ENCODE data around the gene ACBD5. TPM values are rescaled to one million over a fixed set of nuclear protein-coding genes. Genes with fewer than 3 reads are reported as not detected.
A peak's percentile ranks its signal among the peaks of the same experiment; 100 is the strongest.

Gene ACBD5
- total RNA-seq, 1 donor from 2014 or later: 8.7 TPM

- Histone ChIP-seq H3K27me3 (no peaks in the 10 kb centered on the region), H3K4me1 (peaks cover 3 to 18% of the 10 kb centered on the region in 2 donors), H3K4me3 (peak overlapping the region; percentile 78 to 90), H3K9me3 (no peaks in the 10 kb centered on the region), H3K36me3 (no peaks in the 10 kb centered on the region), H3K27ac (peak overlapping the region; percentile 98 to 100)
- intact Hi-C loops (cut with DNase I): loop anchor here (1.0 to 5.0 kb wide), 3 partner anchors 37 to 293 kb away; partner anchors contain the start of genes ABI1 and ANKRD26
- no peak for TF ChIP-seq CTCF (IDR thresholded peaks at IDR 0.05)
- no peak for DNase-seq (ENCODE audit: low spot score in 2 of 2)
Measured at GRCh38 chr10:27153845-27154193, 86.8 kb downstream of the ACBD5 start.

GRCh38 chr10:27153329-27153728 is 87.3 kb downstream of the ACBD5 start:
- peaks cover 3 to 18% of the 10 kb centered on the region in 2 donors for H3K4me1 ChIP-seq
- TF ChIP-seq CTCF (IDR thresholded peaks at IDR 0.05): no peak
- peak overlapping the region; percentile 98 to 100 for H3K27ac ChIP-seq
- no peaks in the 10 kb centered on the region for H3K27me3 ChIP-seq
- intact Hi-C loops (cut with DNase I): loop anchor here (5.0 kb wide), 1 partner anchor 36 kb away; no protein-coding TSS in a partner anchor
- peak overlapping the region; percentile 78 to 90 for H3K4me3 ChIP-seq
- DNase-seq (ENCODE audit: low spot score in 2 of 2): no peak
- no peaks in the 10 kb centered on the region for H3K9me3 ChIP-seq
- H3K36me3 ChIP-seq: peaks cover 0 to 4% of the 10 kb centered on the region in 2 donors

GRCh38 chr10:27152687-27153086 is 87.9 kb downstream of the ACBD5 start:
- H3K4me3 ChIP-seq: peak overlapping the region; percentile 78 to 90
- no peaks in the 10 kb centered on the region for H3K9me3 ChIP-seq
- H3K27me3 ChIP-seq: no peaks in the 10 kb centered on the region
- intact Hi-C loops (cut with DNase I): loop anchor here (5.0 kb wide), 1 partner anchor 35 kb away; no protein-coding TSS in a partner anchor
- peaks cover 3 to 18% of the 10 kb centered on the region in 2 donors for H3K4me1 ChIP-seq
- DNase-seq (ENCODE audit: low spot score in 2 of 2): no peak
- TF ChIP-seq CTCF (IDR thresholded peaks at IDR 0.05): no peak
- no peak overlapping the region for H3K27ac ChIP-seq
- peaks cover 3 to 10% of the 10 kb centered on the region in 2 donors for H3K36me3 ChIP-seq

GRCh38 chr10:27150261-27150660 is 90.3 kb downstream of the ACBD5 start:
- no peak for DNase-seq (ENCODE audit: low spot score in 2 of 2)
- peaks cover 3 to 9% of the 10 kb centered on the region in 2 donors for H3K4me1 ChIP-seq
- peaks cover 17 to 32% of the 10 kb centered on the region in 2 donors for H3K36me3 ChIP-seq
- no peak overlapping the region for H3K27ac ChIP-seq
- no peak overlapping the region for H3K4me3 ChIP-seq
- H3K27me3 ChIP-seq: no peaks in the 10 kb centered on the region
- intact Hi-C loops (cut with DNase I): loop anchor here (5.0 kb wide), 1 partner anchor 33 kb away; no protein-coding TSS in a partner anchor
- TF ChIP-seq CTCF (IDR thresholded peaks at IDR 0.05): no peak
- H3K9me3 ChIP-seq: no peaks in the 10 kb centered on the region

GRCh38 chr10:27147701-27148100 is 92.9 kb downstream of the ACBD5 start:
- Histone ChIP-seq H3K27ac (no peak overlapping the region), H3K4me1 (peaks cover 0 to 5% of the 10 kb centered on the region in 2 donors), H3K4me3 (no peak overlapping the region), H3K27me3 (no peaks in the 10 kb centered on the region), H3K9me3 (no peaks in the 10 kb centered on the region), H3K36me3 (peaks cover 27 to 57% of the 10 kb centered on the region in 2 donors)
- DNase-seq (ENCODE audit: low spot score in 2 of 2): no peak
- intact Hi-C loops (cut with DNase I): no loop called here
- no peak for TF ChIP-seq CTCF (IDR thresholded peaks at IDR 0.05)

- no peaks in the 10 kb centered on the region for H3K4me1 ChIP-seq
- H3K27ac ChIP-seq: no peak overlapping the region
- H3K4me3 ChIP-seq: no peak overlapping the region
- no peak for DNase-seq (ENCODE audit: low spot score in 2 of 2)
- no peaks in the 10 kb centered on the region for H3K27me3 ChIP-seq
- TF ChIP-seq CTCF (IDR thresholded peaks at IDR 0.05): no peak
- intact Hi-C loops (cut with DNase I): no loop called here
- peaks cover 35 to 65% of the 10 kb centered on the region in 2 donors for H3K36me3 ChIP-seq
- H3K9me3 ChIP-seq: no peaks in the 10 kb centered on the region
Measured at GRCh38 chr10:27145937-27146336, 94.7 kb downstream of the ACBD5 start.

All from ascending aorta (tissue), 2 donors.